ENCODE data around the gene SNAP47.

DNA sequence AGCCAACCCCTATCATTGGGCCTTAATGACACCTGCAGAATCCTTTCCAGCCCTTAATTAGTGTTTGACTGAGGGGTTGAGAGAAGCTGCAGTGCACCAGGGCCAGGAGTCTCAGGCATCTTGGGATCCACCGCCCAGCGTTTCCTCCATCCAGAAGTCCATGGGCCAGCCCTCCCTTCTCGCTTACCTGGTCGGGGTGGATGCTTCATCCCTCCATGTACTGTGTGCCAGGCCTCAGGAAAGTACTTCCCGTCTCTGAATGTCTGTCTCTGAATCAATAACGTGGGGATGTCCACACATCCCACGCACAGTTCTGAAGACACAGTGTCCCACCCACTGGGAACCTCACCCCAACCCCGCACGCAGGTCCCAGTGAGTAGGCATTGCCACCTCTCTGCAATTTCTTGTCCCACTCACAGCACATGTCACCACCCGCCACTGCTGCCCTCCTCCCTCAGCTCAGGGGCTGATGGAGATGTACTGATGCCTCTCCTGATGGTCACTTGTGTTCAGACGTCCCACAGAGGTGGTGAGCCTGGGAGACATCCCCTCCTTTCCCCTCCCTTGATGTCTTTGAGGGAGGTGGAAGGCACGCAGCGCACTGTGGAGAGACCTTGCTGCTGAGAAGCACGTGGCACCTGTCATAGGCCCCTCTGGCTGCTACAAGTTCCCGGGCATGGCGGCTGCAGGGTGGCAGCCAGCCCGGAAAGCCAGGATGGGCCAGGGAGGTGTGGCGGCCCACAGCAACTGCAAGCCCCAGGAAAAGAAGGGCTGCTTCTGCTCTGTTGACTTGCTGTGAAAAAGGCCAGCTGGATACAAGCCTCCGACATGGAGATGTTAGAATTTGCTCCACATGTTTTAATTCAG lies 50.8 kb downstream of the SNAP47 start:
- TF ChIP-seq POLR2AphosphoS5 (IDR thresholded peaks at IDR 0.05; ENCODE audit: low read depth, low read length), result no peak
- TF ChIP-seq, protein P1, sequence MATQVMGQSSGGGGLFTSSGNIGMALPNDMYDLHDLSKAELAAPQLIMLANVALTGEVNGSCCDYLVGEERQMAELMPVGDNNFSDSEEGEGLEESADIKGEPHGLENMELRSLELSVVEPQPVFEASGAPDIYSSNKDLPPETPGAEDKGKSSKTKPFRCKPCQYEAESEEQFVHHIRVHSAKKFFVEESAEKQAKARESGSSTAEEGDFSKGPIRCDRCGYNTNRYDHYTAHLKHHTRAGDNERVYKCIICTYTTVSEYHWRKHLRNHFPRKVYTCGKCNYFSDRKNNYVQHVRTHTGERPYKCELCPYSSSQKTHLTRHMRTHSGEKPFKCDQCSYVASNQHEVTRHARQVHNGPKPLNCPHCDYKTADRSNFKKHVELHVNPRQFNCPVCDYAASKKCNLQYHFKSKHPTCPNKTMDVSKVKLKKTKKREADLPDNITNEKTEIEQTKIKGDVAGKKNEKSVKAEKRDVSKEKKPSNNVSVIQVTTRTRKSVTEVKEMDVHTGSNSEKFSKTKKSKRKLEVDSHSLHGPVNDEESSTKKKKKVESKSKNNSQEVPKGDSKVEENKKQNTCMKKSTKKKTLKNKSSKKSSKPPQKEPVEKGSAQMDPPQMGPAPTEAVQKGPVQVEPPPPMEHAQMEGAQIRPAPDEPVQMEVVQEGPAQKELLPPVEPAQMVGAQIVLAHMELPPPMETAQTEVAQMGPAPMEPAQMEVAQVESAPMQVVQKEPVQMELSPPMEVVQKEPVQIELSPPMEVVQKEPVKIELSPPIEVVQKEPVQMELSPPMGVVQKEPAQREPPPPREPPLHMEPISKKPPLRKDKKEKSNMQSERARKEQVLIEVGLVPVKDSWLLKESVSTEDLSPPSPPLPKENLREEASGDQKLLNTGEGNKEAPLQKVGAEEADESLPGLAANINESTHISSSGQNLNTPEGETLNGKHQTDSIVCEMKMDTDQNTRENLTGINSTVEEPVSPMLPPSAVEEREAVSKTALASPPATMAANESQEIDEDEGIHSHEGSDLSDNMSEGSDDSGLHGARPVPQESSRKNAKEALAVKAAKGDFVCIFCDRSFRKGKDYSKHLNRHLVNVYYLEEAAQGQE (IDR thresholded peaks at IDR 0.05; ENCODE audit: insufficient read depth in 1 of 2, low read depth in 2 of 2, low read length in 2 of 2), result no peak
- TF ChIP-seq SIN3A (IDR thresholded peaks at IDR 0.05; ENCODE audit: borderline replicate concordance, insufficient read depth, low read length), result no peak
- TF ChIP-seq TAF1 (IDR thresholded peaks at IDR 0.05; ENCODE audit: borderline replicate concordance, insufficient read depth, low read length), result no peak

Data from PFSK-1 (cell line).